K562 (cell line): ENCODE measurements around the gene TMEM144.

Source experiments
- PTTG1 ChIP-seq: fragments of 450-650 bp; IDR thresholded peaks from 2 replicates; pipeline ENCODE4 v1.6.1; 2016; ENCODE audit warnings: low read depth, mild to moderate bottlenecking, missing genetic modification characterization, missing compliant biosample characterization
- SMARCC2 ChIP-seq: fragments of 450-650 bp; IDR thresholded peaks from 2 replicates; pipeline ENCODE4 v1.6.1; 2017; ENCODE audit warnings: antibody characterized with exemption, moderate library complexity, mild to moderate bottlenecking, low read depth
- TF ChIP-seq, protein P1 (sequence below): fragments of 450-650 bp; IDR thresholded peaks from 2 replicates; pipeline ENCODE4 v1.6.1; 2017; ENCODE audit warnings: antibody characterized with exemption

DNA sequence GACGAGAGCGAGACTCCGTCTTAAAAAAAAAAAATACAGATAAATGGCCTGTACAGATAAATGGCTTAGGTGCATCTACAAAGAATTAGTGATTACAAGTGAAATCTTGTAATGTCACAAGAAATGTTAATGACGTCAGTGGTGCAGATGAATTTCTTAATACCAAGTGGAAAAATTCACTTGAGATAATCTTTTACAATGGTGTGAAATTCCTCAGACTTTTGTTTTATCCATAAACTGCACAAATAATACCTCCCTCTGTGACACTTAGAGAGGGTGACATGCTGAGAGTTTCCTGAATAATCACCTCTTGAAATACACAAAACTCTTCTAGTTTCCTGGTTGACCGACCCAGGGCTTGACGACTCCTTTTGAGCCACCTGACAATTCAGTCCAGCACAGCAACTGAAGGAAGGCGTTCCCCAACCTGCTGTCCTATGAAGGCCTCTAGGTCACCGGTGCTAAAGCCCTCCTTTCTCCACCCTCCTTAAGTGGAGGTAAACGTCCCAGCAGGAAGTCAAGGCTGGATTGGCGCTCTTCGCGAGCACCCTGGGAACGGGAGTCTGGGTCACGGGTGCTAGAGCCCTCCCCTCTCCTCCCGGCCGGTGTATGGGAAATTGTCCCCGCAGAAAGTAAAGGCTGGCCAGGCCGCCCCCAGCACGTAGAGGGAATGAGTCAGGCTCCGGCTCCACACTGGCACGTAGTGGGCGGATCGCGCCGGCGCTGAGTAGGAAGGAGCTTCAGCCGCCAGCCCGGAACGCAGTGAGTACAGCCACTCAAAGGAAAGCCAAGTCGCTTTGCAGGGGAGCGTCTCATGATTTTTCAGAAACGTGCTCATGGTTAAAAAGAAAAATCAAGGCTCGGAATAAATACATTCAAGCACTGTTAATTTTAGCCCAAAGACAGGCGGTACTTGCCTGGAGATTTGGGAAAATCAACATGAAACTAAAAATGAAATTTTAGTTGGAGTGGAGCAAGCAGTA lies at the start of gene TMEM144:
- TF ChIP-seq SMARCC2 (peak; percentile 58; the same call in 1 of the 2 replicates), PTTG1 (tag) (no peak)
- TF ChIP-seq, protein P1, sequence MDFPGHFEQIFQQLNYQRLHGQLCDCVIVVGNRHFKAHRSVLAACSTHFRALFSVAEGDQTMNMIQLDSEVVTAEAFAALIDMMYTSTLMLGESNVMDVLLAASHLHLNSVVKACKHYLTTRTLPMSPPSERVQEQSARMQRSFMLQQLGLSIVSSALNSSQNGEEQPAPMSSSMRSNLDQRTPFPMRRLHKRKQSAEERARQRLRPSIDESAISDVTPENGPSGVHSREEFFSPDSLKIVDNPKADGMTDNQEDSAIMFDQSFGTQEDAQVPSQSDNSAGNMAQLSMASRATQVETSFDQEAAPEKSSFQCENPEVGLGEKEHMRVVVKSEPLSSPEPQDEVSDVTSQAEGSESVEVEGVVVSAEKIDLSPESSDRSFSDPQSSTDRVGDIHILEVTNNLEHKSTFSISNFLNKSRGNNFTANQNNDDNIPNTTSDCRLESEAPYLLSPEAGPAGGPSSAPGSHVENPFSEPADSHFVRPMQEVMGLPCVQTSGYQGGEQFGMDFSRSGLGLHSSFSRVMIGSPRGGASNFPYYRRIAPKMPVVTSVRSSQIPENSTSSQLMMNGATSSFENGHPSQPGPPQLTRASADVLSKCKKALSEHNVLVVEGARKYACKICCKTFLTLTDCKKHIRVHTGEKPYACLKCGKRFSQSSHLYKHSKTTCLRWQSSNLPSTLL: no peak
